COLO829 (cell line): ENCODE measurements around the gene GABBR2.

Source experiments
- DNase-seq: peaks from one replicate; pipeline ENCODE4 v3.0.0; 2012; ENCODE audit warnings: low spot score

The GABBR2 gene

GRCh38 chr9:98255061-98255577 lies 453.6 kb downstream of the GABBR2 start:
- DNase-seq: no peak

- no peak for DNase-seq
Observed at GRCh38 chr9:98254228-98255060, 454.3 kb downstream of the GABBR2 start.

GRCh38 chr9:98253565-98253964 lies 455.2 kb downstream of the GABBR2 start:
- no peak for DNase-seq

- DNase-seq: no peak
Observed at GRCh38 chr9:98251551-98251950, 457.2 kb downstream of the GABBR2 start.

- DNase-seq: no peak
Observed at GRCh38 chr9:98249771-98250170, 459.0 kb downstream of the GABBR2 start.

GRCh38 chr9:98248737-98249474 lies 459.8 kb downstream of the GABBR2 start:
- no peak for DNase-seq

- no peak for DNase-seq
Observed at GRCh38 chr9:98247831-98248657, 460.7 kb downstream of the GABBR2 start.

- DNase-seq: no peak
Observed at GRCh38 chr9:98242426-98242825, 466.3 kb downstream of the GABBR2 start.

- no peak for DNase-seq
Observed at GRCh38 chr9:98241357-98242300, 467.1 kb downstream of the GABBR2 start.

- no peak for DNase-seq
Observed at GRCh38 chr9:98240475-98240874, 468.3 kb downstream of the GABBR2 start.
